GM12878 (cell line): ENCODE measurements around the gene TRERF1.

Experiments used
- CBX3 ChIP-seq: fragments of 200-600 bp; sonication (generic); IDR thresholded peaks from 2 replicates; pipeline ENCODE4 v1.6.1; 2016; ENCODE audit warnings: low read depth, borderline replicate concordance
- CEBPB ChIP-seq, 2 experiments: fragments of 150-350 bp in 1 of 2; IDR thresholded peaks; 2 replicates each; pipeline ENCODE4 v1.6.1; 2012 to 2014; ENCODE audit warnings: low read depth in 2 of 2, low read length in 2 of 2, borderline replicate concordance in 1 of 2, inconsistent platforms in 1 of 2
- ESRRA ChIP-seq: IDR thresholded peaks from 2 replicates; pipeline ENCODE4 v1.6.1; 2012; ENCODE audit warnings: mild to moderate bottlenecking, low read length, improper control_type of control experiment
- NR2C2 ChIP-seq: IDR thresholded peaks from 2 replicates; pipeline ENCODE4 v1.6.1; 2011; ENCODE audit warnings: borderline replicate concordance, low read depth; ENCODE audit not compliant: control insufficient read depth, insufficient read length
- NRF1 ChIP-seq: conservative IDR thresholded peaks from 2 replicates; pipeline ENCODE4 v1.6.1; 2011; ENCODE audit warnings: mild to moderate bottlenecking, low read depth, low read length, improper control_type of control experiment
- POLR2A ChIP-seq: IDR thresholded peaks from 2 replicates; pipeline ENCODE4 v1.6.1; 2011; ENCODE audit warnings: low read depth, mild to moderate bottlenecking, low read length
- POLR2AphosphoS5 ChIP-seq: IDR thresholded peaks from 2 replicates; pipeline ENCODE4 v1.6.1; 2011; ENCODE audit warnings: mild to moderate bottlenecking, low read length, inconsistent platforms
- ZNF274 ChIP-seq: IDR thresholded peaks from one replicate; pipeline ENCODE4 v1.8.0; 2011; ENCODE audit not compliant: insufficient read length, insufficient read depth
- TF ChIP-seq, protein P1 (sequence below), 3 experiments: IDR thresholded peaks in 2 of 3; conservative IDR thresholded peaks in 1 of 3; 2 replicates each; pipeline ENCODE4 v1.5.1; 2011; ENCODE audit warnings: low read depth in 3 of 3, low read length in 3 of 3, mild to moderate bottlenecking in 3 of 3, control low read depth in 2 of 3, moderate library complexity in 2 of 3, inconsistent platforms in 1 of 3, mixed read lengths in 1 of 3; ENCODE audit not compliant: control insufficient read depth in 2 of 3, insufficient read depth in 1 of 3; ENCODE audit errors: extremely low read depth in 1 of 3

DNA sequence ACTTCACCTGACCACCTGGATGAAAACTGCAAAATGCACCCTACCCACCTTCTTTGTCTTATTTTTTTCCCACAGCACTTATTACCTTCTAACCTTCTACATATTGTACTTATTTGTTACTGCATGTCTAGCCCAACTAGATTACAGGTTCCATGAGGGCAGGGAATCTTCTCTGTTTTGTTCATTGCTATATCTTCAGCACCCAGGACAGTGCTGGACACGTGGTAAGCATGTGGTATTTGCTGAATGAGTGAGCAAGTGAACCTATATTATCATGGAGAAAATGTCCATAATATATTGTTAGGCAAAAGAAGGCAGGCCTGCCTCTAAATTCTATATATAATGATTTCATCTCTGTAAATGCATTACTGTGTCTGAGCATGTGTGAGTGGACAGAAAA, 107.0 kb downstream of the TRERF1 start:
- no peak for TF ChIP-seq CEBPB (IDR thresholded peaks at IDR 0.05; ENCODE audit: borderline replicate concordance in 1 of 2, low read depth in 2 of 2, low read length in 2 of 2)
- TF ChIP-seq, protein P1, sequence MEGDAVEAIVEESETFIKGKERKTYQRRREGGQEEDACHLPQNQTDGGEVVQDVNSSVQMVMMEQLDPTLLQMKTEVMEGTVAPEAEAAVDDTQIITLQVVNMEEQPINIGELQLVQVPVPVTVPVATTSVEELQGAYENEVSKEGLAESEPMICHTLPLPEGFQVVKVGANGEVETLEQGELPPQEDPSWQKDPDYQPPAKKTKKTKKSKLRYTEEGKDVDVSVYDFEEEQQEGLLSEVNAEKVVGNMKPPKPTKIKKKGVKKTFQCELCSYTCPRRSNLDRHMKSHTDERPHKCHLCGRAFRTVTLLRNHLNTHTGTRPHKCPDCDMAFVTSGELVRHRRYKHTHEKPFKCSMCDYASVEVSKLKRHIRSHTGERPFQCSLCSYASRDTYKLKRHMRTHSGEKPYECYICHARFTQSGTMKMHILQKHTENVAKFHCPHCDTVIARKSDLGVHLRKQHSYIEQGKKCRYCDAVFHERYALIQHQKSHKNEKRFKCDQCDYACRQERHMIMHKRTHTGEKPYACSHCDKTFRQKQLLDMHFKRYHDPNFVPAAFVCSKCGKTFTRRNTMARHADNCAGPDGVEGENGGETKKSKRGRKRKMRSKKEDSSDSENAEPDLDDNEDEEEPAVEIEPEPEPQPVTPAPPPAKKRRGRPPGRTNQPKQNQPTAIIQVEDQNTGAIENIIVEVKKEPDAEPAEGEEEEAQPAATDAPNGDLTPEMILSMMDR (IDR thresholded peaks at IDR 0.05 in 2 of 3, conservative IDR thresholded peaks at IDR 0.05 in 1 of 3; ENCODE audit: control insufficient read depth in 2 of 3, extremely low read depth in 1 of 3, insufficient read depth in 1 of 3, low read depth in 3 of 3, low read length in 3 of 3), result no peak
- no peak for TF ChIP-seq ESRRA
- TF ChIP-seq ZNF274, result no peak
- no peak for TF ChIP-seq POLR2A
- TF ChIP-seq CBX3, result no peak
- TF ChIP-seq POLR2AphosphoS5, result no peak
- no peak for TF ChIP-seq NR2C2
- no peak for TF ChIP-seq NRF1
